Right atrium auricular region (tissue), 2 donors: ENCODE results near the gene RAB26. TPM values are rescaled to one million over a fixed set of nuclear protein-coding genes. Genes with fewer than 3 reads are reported as not detected.
"Not testable (repeated sequence)": the region's sequence is repeated elsewhere in the genome, so short reads cannot be mapped to it uniquely, and the experiment has no call there.

Experiments
- DNase-seq: peaks from one replicate; pipeline ENCODE4 v3.0.0-alpha.2; 2019; ENCODE audit warnings: low spot score
- H3K27ac ChIP-seq, 2 donors: fragments of 200-600 bp; sonication (generic); 1 replicate in 1 of 2; 2 replicates in 1 of 2; pipeline ENCODE4 v1.5.1; 2016 to 2019
- H3K27me3 ChIP-seq, 2 donors: fragments of 200-600 bp; sonication (generic); one replicate each; pipeline versions ENCODE4 v1.5.1 to v1.6.0; 2017 to 2019
- H3K36me3 ChIP-seq: fragments of 200-600 bp; sonication (generic); one replicate; pipeline ENCODE4 v1.5.1; 2016
- H3K4me1 ChIP-seq, 2 donors: fragments of 200-600 bp; sonication (generic); one replicate each; pipeline versions ENCODE4 v1.5.1 to v1.6.0; 2017 to 2019
- H3K4me3 ChIP-seq, 2 donors: fragments of 200-600 bp; sonication (generic); 1 replicate in 1 of 2; 2 replicates in 1 of 2; pipeline ENCODE4 v1.5.1; 2017 to 2019; ENCODE audit warnings: mild to moderate bottlenecking in 1 of 2, moderate library complexity in 1 of 2
- H3K9me3 ChIP-seq, 2 donors: fragments of 200-600 bp; sonication (generic); one replicate each; pipeline ENCODE4 v1.5.1; 2019
- CTCF ChIP-seq, 2 donors: fragments of 200-600 bp; sonication (generic); IDR thresholded peaks; one replicate each; pipeline ENCODE4 v1.5.1; 2019; ENCODE audit warnings: antibody characterized with exemption in 2 of 2
- microRNA counts, 2 donors: library from miRNA; unstranded; fragments of <30 nt; microRNA quantifications; one replicate each; lab custom pipeline; 2016 to 2017
- microRNA-seq, 2 donors: library from miRNA; unstranded; fragments of <30 nt; microRNA quantifications; one replicate each; pipeline ENCODE4, GENCODE V29; 2016 to 2017; ENCODE audit warnings: borderline number of aligned reads in 2 of 2, borderline replicate concordance in 1 of 2
- total RNA-seq, 2 donors: library from RNA; depleted of rRNA; stranded (reverse); fragments of >200 nt; gene quantifications; one replicate each; pipeline ENCODE4 v1.1.0, GENCODE V29; 2016

RAB26 gene
- total RNA-seq, 2 donors from 2014 or later = 0.31 to 1.4 TPM

GRCh38 chr16:2199095-2199494 is 50.7 kb downstream of the RAB26 start:
- H3K27ac ChIP-seq = no peak overlapping the region
- no peak for TF ChIP-seq CTCF (IDR thresholded peaks at IDR 0.05)
- H3K27me3 ChIP-seq = peaks cover 0 to 6% of the 10 kb centered on the region in 2 donors
- DNase-seq = no peak
- H3K4me1 ChIP-seq = peaks cover 0 to 11% of the 10 kb centered on the region in 2 donors
- H3K9me3 ChIP-seq = no peaks in the 10 kb centered on the region
- H3K36me3 ChIP-seq = no peaks in the 10 kb centered on the region
- H3K4me3 ChIP-seq = no peak overlapping the region

- H3K9me3 ChIP-seq = no peaks in the 10 kb centered on the region
- no peak overlapping the region for H3K4me3 ChIP-seq
- no peak for TF ChIP-seq CTCF (IDR thresholded peaks at IDR 0.05)
- H3K27me3 ChIP-seq = peaks cover 0 to 6% of the 10 kb centered on the region in 2 donors
- H3K4me1 ChIP-seq = peaks cover 0 to 13% of the 10 kb centered on the region in 2 donors
- H3K27ac ChIP-seq = no peak overlapping the region
- DNase-seq = no peak
- H3K36me3 ChIP-seq = no peaks in the 10 kb centered on the region
Measured at GRCh38 chr16:2199621-2200139, 51.3 kb downstream of the RAB26 start.

- Histone ChIP-seq H3K9me3 (no peaks in the 10 kb centered on the region), H3K27ac (no peak overlapping the region), H3K36me3 (no peaks in the 10 kb centered on the region), H3K4me3 (no peak overlapping the region), H3K27me3 (peaks cover 0 to 6% of the 10 kb centered on the region in 2 donors), H3K4me1 (peaks cover 0 to 12% of the 10 kb centered on the region in 2 donors)
- no peak for DNase-seq
- no peak for TF ChIP-seq CTCF (IDR thresholded peaks at IDR 0.05)
Measured at GRCh38 chr16:2200313-2200712, 51.9 kb downstream of the RAB26 start.

- not testable (repeated sequence) for DNase-seq, H3K9me3 ChIP-seq, H3K27ac ChIP-seq, H3K27me3 ChIP-seq, H3K4me3 ChIP-seq
- peaks cover 13% of the 10 kb centered on the region for H3K36me3 ChIP-seq
- peaks cover 0 to 16% of the 10 kb centered on the region in 2 donors for H3K4me1 ChIP-seq
Measured at GRCh38 chr16:2203119-2203688, 54.8 kb downstream of the RAB26 start.

MicroRNAs encoded within 50 kb of the gene (microRNA counts, 767-probe panel; counts per million panel counts)
- microRNA hsa-miR-3180 (lab: Ali Mortazavi, UCI) (0 to 31.0 counts per million in 2 donors), microRNA hsa-miR-4516 (lab: Ali Mortazavi, UCI) (0 to 2,387 counts per million in 2 donors)

Small RNA genes within 50 kb of the gene (microRNA-seq; reads per million reads assigned to microRNA genes)
- 0 reads per million in 2 donors for gene MIR3180-5
- 0 reads per million in 2 donors for gene MIR4516
- gene MIR6511B1 = 0 reads per million in 2 donors

Other genes with a start within 250 kb of the RAB26 start
- gene HS3ST6, start 230.2 kb upstream of the RAB26 start, total RNA-seq = not detected
- gene MSRB1, start 205.4 kb upstream of the RAB26 start, total RNA-seq = 10 to 100 TPM; 13.7 to 21.9 TPM
- 10 to 100 TPM; 12.3 to 74.0 TPM for gene RPL3L, start 193.9 kb upstream of the RAB26 start, total RNA-seq
- 1,000 to 10,000 TPM in 1 of 2 donors, 100 to 1,000 TPM in 1; 583 to 1,046 TPM for gene NDUFB10, start 189.1 kb upstream of the RAB26 start, total RNA-seq
- gene RPS2, start 183.8 kb upstream of the RAB26 start, total RNA-seq = 1,000 to 10,000 TPM in 1 of 2 donors, 100 to 1,000 TPM in 1; 782 to 1,247 TPM
- not detected for gene RNF151, start 181.8 kb upstream of the RAB26 start, total RNA-seq
- gene TBL3, start 176.6 kb upstream of the RAB26 start, total RNA-seq = 10 to 100 TPM; 22.4 to 35.6 TPM
- gene NOXO1, start 167.2 kb upstream of the RAB26 start, total RNA-seq = under 1 TPM in 1 of 2 donors, not detected in 1; 0.30 TPM
- gene GFER, start 164.4 kb upstream of the RAB26 start, total RNA-seq = 10 to 100 TPM; 11.9 to 12.6 TPM
- gene SYNGR3, start 158.7 kb upstream of the RAB26 start, total RNA-seq = 1 to 10 TPM in 1 of 2 donors, under 1 TPM in 1; 0.52 to 2.1 TPM
- 10 to 100 TPM; 11.4 to 19.9 TPM for gene ZNF598, start 138.8 kb upstream of the RAB26 start, total RNA-seq
- not detected for gene NPW, start 128.8 kb upstream of the RAB26 start, total RNA-seq
- gene NHERF2, start 121.7 kb upstream of the RAB26 start, total RNA-seq = 100 to 1,000 TPM; 187 to 213 TPM
- gene NTHL1, start 100.8 kb upstream of the RAB26 start, total RNA-seq = 10 to 100 TPM; 10.3 to 17.7 TPM
- gene TSC2, start 100.6 kb upstream of the RAB26 start, total RNA-seq = 10 to 100 TPM; 42.4 to 43.2 TPM
- 100 to 1,000 TPM; 218 to 276 TPM for gene PKD1, start 12.7 kb upstream of the RAB26 start, total RNA-seq
- 10 to 100 TPM; 16.1 to 27.0 TPM for gene TRAF7, start 7.2 kb downstream of the RAB26 start, total RNA-seq
- 1 to 10 TPM; 3.5 to 4.3 TPM for gene CASKIN1, start 48.0 kb downstream of the RAB26 start, total RNA-seq
- 10 to 100 TPM; 35.6 to 45.0 TPM for gene MLST8, start 56.8 kb downstream of the RAB26 start, total RNA-seq
- gene BRICD5, start 62.2 kb downstream of the RAB26 start, total RNA-seq = 1 to 10 TPM; 1.2 to 1.6 TPM
- 10 to 100 TPM; 15.5 to 17.7 TPM for gene PGP, start 66.2 kb downstream of the RAB26 start, total RNA-seq
- 10 to 100 TPM; 10.0 to 16.7 TPM for gene E4F1, start 75.0 kb downstream of the RAB26 start, total RNA-seq
- gene DNASE1L2, start 87.8 kb downstream of the RAB26 start, total RNA-seq = under 1 TPM in 1 of 2 donors, not detected in 1; 0.83 TPM
- gene ECI1, start 103.0 kb downstream of the RAB26 start, total RNA-seq = 100 to 1,000 TPM in 1 of 2 donors, 10 to 100 TPM in 1; 71.8 to 108 TPM
- 100 to 1,000 TPM in 1 of 2 donors, 10 to 100 TPM in 1; 93.6 to 124 TPM for gene RNPS1, start 119.5 kb downstream of the RAB26 start, total RNA-seq
- 10 to 100 TPM in 1 of 2 donors, 1 to 10 TPM in 1; 7.5 to 10.1 TPM for gene ABCA3, start 192.1 kb downstream of the RAB26 start, total RNA-seq